ENCODE data around the gene EGFL7. TPM values are rescaled to one million over a fixed set of nuclear protein-coding genes. Genes with fewer than 3 reads are reported as not detected.

Gene EGFL7
- total RNA-seq, 1 donor from 2014 or later, result 384 TPM

GRCh38 chr9:136659861-136660784 is 2.6 kb upstream of the EGFL7 start:
- DNase-seq (ENCODE audit: low read depth in 2 of 2), result no peak

- DNase-seq (ENCODE audit: low read depth in 2 of 2), result no peak
Observed at GRCh38 chr9:136660971-136661550, 1.7 kb upstream of the EGFL7 start.

GRCh38 chr9:136661641-136662325 is 933 bp upstream of the EGFL7 start:
- peak; percentile 40 to 43 for DNase-seq (ENCODE audit: low read depth in 2 of 2)

- DNase-seq (ENCODE audit: low read depth in 2 of 2), result peak; percentile 52 to 56
Observed at GRCh38 chr9:136662326-136662655, 425 bp upstream of the EGFL7 start.

- DNase-seq (ENCODE audit: low read depth in 2 of 2), result peak; percentile 40 to 45
Observed at GRCh38 chr9:136664000-136664915, 1.5 kb downstream of the EGFL7 start.

GRCh38 chr9:136665111-136665703 is 2.5 kb downstream of the EGFL7 start:
- peak in 1 of 2 donors; percentile 57 for DNase-seq (ENCODE audit: low read depth in 2 of 2)

- peak; percentile 56 to 68 for DNase-seq (ENCODE audit: low read depth in 2 of 2)
Observed at GRCh38 chr9:136665704-136666371, 3.1 kb downstream of the EGFL7 start.

GRCh38 chr9:136666372-136667213 is 3.9 kb downstream of the EGFL7 start:
- DNase-seq (ENCODE audit: low read depth in 2 of 2), result peak; percentile 57 to 58

GRCh38 chr9:136667214-136667939 is 4.7 kb downstream of the EGFL7 start:
- peak; percentile 35 to 41 for DNase-seq (ENCODE audit: low read depth in 2 of 2)

GRCh38 chr9:136667940-136668760 is 5.4 kb downstream of the EGFL7 start:
- DNase-seq (ENCODE audit: low read depth in 2 of 2), result peak; percentile 48 to 55

GRCh38 chr9:136668983-136669790 is 6.5 kb downstream of the EGFL7 start:
- peak; percentile 59 to 70 for DNase-seq (ENCODE audit: low read depth in 2 of 2)

GRCh38 chr9:136669791-136670464 is 7.2 kb downstream of the EGFL7 start:
- DNase-seq (ENCODE audit: low read depth in 2 of 2), result peak; percentile 44 to 48

GRCh38 chr9:136670576-136671253 is 8.0 kb downstream of the EGFL7 start:
- DNase-seq (ENCODE audit: low read depth in 2 of 2), result peak; percentile 48 to 50

GRCh38 chr9:136671254-136671614 is 8.5 kb downstream of the EGFL7 start:
- peak; percentile 68 to 69 for DNase-seq (ENCODE audit: low read depth in 2 of 2)

GRCh38 chr9:136671646-136672430 is 9.1 kb downstream of the EGFL7 start:
- DNase-seq (ENCODE audit: low read depth in 2 of 2), result peak; percentile 59 to 66
